Inflammatory macrophage (primary cell): Measurements from ENCODE around the gene WIPF3.
"Not testable (repeated sequence)": the region's sequence is repeated elsewhere in the genome, so short reads cannot be mapped to it uniquely, and the experiment has no call there.

Experiments used
- DNase-seq, 2 donors: peaks; one replicate each; pipeline ENCODE4 v3.0.0-alpha.2; 2020 to 2022

The WIPF3 gene

DNA sequence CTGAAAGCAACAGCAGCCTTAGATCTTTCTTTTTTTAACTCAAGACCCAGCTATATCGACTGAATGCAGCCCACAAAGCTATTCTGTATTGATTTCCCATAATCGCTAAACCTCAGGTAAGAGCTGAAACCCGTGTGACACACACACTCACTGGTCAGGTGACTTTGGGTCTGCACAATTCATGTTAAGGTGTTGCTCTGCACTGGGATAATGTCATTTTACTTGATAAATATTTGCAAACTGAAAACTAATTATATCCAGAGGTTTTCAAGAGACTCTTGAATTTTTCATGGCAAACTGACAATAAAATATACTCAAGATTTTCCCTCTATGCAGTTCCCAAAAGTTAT lies 150.2 kb downstream of the WIPF3 start:
- DNase-seq: no peak

DNA sequence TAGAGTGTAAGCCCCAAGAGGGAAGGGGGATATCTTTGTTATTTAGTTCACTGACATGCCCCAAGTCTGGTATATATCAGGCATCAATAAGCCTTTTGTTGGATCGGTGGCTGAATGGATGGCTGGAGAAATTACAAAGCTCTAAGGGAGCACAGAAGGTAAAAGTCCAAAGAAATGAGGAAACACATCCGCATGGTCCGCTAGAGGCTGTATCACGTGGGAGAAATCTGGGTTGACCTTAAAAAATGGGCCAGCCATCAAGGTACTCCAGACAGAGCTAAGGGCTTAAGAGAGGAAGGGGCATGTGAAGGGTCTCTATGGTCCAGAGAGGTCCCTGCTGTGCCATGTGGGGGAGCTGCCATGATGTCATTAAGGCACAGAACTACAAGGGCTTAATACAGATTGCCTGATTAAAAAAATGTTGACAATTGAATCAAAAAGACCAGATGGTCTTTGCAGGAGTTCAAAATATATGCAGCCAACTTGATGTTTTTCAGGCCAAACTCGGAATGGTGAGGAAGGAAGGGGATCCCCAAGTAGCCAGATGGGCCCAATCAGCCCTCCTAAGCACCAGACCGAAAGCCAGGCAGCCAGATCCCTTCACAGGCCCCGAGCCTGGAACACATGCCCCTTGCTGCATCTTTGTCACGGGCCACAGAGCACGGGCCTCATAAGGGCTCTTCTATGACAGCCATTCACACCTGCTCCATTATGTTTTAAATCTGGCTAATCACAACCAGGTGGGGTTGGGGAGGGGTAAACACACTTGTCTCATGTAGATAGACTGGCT lies 151.4 kb downstream of the WIPF3 start:
- no peak for DNase-seq

DNA sequence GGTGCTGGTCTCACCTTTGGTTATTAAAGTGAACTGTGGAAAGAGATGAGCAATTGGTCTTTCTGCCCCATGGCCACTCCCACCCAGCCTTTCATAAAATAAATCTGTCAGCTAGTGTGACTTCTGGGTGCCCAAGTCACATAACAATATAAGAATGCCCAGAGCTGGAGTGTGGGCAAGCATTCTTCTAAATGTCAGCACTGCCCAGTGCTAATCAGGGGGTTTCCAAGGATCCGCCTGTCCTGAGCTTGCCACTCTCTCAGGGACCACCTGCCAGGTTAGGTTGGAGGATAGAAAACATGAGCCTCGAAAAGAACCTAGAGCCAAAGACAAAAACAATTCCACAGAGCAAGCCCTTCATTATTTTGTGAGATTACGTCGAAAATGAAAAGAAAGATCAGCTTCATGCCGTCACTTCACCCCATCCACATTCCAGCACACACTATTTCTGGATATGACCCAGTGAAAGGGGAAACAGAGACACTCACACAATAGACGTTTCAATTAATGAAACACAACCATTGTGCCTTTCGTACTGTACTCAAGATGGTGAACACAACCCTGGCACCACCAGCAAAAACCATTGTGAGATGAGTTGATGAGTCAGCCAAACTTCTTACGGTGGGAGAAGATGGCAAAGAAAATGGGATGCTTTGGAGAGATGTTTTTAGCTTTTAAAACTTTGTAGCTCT lies 152.5 kb downstream of the WIPF3 start:
- no peak for DNase-seq

DNA sequence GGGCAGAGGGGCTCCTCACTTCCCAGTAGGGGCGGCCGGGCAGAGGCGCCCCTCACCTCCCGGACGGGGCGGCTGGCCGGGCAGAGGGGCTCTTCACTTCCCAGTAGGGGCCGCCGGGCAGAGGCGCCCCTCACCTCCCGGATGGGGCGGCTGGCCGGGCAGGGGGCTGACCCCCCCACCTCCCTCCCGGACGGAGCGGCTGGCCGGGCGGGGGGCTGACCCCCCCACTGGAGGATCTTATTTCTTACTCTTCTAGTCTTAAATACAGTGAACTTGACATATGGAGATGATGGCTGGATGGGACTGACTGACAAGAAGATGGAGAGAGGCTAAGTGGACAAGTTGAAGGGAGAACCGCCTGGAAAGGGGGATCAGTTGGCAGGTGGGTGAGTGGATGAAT lies 155.3 kb downstream of the WIPF3 start:
- not testable (repeated sequence) for DNase-seq

DNA sequence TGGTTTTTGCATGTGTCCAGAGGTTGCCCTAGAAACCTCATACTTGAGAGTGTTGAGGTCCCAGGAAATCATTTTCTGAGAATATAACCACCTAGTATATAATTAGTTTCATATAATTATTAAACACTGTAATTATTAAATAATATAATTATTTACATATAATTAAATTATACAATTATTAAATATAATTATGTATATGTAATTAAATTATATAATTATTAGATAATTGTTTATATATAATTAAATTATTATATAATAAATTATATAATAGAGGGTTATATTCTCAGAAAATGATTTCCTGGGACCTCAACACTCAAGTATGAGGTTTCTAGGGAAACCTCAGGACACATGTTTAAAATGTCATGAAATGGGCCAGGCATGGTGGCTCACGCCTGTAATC lies 155.7 kb downstream of the WIPF3 start:
- no peak for DNase-seq

DNA sequence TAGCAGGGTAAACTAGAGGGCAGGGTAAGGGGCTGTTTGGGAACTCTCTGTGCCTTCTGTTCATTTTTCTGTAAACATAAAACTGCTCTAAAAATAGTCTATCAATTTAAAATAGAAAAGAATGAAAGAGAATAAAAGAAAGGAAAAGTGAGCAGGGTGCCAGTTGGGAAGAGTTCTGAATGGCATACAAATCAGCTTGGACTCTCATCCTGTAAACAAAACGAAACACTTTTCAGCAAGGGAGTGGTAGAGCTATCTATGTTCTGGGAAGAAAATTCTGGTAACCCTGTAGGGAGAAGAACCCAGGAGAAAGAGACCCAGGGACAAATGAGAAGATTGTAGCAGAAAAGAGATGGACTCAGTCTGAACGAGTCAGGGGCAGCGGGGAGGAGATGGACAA lies 158.7 kb downstream of the WIPF3 start:
- no peak for DNase-seq
